Brain microvascular endothelial cell (primary cell): Measurements from ENCODE around the gene KRTAP5-6.
"Not testable (repeated sequence)": the region's sequence is repeated elsewhere in the genome, so short reads cannot be mapped to it uniquely, and the experiment has no call there.

ENCODE experiments used
- DNase-seq: peaks from one replicate; pipeline ENCODE4 v3.0.0-alpha.2; 2020
- H3K27ac ChIP-seq: fragments of 250-450 bp; sonication (Bioruptor Pico); 2 replicates; pipeline ENCODE4 v1.5.1; 2020; ENCODE audit warnings: mild to moderate bottlenecking, moderate library complexity
- H3K27me3 ChIP-seq: fragments of 250-450 bp; sonication (Bioruptor Pico); replicated peaks from 2 replicates; pipeline ENCODE4 v1.5.1; 2020; ENCODE audit warnings: mild to moderate bottlenecking
- H3K36me3 ChIP-seq: fragments of 250-450 bp; sonication (Bioruptor Pico); replicated peaks from 2 replicates; pipeline ENCODE4 v1.5.1; 2020; ENCODE audit warnings: mild to moderate bottlenecking
- H3K4me3 ChIP-seq: 2 replicates; pipeline ENCODE4 v1.5.1; 2011; ENCODE audit warnings: low read depth, mild to moderate bottlenecking, control low read depth, low read length, moderate library complexity
- in situ Hi-C: cut with HindIII; loops from 2 replicates; pipeline ENCODE4 v1.10.0; 2017; ENCODE audit warnings: low sequenced_read_pairs, low pct_ligation_motif_present
- TF ChIP-seq, protein P1 (sequence below): IDR thresholded peaks from 2 replicates; pipeline ENCODE4 v1.5.1; 2011; ENCODE audit warnings: low read depth, mild to moderate bottlenecking, moderate library complexity, low read length, control low read depth, inconsistent platforms; ENCODE audit errors: missing control alignments

KRTAP5-6 gene

DNA sequence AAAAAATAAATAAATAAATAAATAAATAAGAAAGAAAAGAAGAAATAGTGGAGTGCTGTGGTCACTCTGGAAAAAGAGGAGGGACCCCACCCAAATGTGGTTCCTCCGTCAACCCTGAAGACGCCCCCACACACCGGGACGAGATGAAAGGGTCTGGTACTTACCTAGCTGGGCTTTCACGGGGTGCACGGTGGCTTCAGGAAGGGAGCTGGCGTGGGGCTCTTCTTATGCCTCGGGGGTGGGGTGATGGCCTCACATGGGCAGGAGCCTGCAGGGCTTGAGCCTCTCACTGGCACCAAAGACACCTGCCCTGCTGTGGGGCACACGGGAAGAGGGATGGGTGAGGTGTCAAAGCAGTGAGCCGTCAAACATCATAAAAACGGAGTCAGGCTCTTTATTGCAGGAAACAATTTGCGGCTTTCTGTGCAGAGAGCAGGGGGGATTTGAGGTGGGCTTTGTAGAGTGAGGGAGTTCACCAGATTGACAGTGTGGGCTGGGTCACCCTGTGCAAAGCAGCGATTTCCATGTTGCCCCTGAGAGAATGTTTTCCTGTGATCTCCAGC lies 28.0 kb upstream of the KRTAP5-6 start:
- H3K36me3 ChIP-seq, result no peaks in the 10 kb centered on the region
- no peak for DNase-seq
- TF ChIP-seq, protein P1, sequence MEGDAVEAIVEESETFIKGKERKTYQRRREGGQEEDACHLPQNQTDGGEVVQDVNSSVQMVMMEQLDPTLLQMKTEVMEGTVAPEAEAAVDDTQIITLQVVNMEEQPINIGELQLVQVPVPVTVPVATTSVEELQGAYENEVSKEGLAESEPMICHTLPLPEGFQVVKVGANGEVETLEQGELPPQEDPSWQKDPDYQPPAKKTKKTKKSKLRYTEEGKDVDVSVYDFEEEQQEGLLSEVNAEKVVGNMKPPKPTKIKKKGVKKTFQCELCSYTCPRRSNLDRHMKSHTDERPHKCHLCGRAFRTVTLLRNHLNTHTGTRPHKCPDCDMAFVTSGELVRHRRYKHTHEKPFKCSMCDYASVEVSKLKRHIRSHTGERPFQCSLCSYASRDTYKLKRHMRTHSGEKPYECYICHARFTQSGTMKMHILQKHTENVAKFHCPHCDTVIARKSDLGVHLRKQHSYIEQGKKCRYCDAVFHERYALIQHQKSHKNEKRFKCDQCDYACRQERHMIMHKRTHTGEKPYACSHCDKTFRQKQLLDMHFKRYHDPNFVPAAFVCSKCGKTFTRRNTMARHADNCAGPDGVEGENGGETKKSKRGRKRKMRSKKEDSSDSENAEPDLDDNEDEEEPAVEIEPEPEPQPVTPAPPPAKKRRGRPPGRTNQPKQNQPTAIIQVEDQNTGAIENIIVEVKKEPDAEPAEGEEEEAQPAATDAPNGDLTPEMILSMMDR, result no peak
- in situ Hi-C loops, result no loop called here
- no peak overlapping the region for H3K27ac ChIP-seq
- H3K4me3 ChIP-seq, result no peak overlapping the region
- H3K27me3 ChIP-seq, result peaks cover 15% of the 10 kb centered on the region

DNA sequence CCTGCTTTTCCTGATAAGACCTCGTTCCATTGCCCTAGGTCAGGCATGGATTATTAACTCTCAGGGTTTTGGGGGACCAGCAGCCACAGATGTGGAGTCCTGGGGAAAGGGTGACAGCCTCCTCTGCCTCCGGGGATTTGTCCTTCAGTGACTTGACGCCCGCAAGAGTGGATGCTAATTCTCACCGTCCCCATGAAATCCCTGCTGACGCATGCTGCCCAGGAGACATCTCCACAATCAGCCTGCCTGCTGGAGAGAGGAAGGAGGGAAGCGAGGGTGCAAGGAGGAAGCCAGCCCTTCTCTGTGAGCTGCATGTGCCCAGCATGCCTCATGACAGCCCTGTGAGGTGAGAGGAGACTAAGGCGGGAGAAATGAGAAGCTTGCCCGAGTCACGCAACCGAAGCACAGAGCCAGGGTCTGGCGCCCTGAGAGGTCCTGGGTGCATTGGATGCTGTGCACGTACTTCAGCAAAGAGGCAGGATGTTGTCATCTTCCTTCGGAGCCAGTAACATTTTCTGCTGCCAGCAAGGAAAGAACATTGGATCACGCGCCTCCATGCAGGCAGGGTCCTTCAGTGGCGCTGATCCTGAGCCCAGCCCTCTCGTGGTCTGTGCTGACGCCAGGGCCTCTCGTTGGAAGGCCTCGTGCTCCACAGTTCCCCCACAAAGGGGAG lies 27.3 kb upstream of the KRTAP5-6 start:
- peaks cover 21% of the 10 kb centered on the region for H3K27me3 ChIP-seq

DNA sequence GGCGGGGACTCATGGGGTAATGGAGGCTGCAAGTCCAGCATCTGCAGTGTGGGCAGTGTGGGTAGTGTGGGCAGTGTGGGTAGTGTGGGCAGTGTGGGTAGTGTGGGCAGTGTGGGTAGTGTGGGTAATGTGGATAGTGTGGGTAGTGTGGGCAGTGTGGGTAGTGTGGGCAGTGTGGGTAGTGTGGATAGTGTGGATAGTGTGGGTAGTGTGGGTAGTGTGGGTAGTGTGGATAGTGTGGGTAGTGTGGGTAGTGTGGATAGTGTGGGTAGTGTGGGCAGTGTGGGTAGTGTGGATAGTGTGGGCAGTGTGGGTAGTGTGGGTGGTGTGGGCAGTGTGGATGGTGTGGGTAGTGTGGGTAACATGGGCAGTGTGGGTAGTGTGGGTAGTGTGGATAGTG lies 26.5 kb upstream of the KRTAP5-6 start:
- H3K27me3 ChIP-seq, result peaks cover 29% of the 10 kb centered on the region
- H3K36me3 ChIP-seq, DNase-seq, in situ Hi-C loops, H3K4me3 ChIP-seq, H3K27ac ChIP-seq: not testable (repeated sequence)

More for the DNA sequence above, 27.3 kb upstream of the KRTAP5-6 start:
- no peaks in the 10 kb centered on the region for H3K36me3 ChIP-seq
- no peak overlapping the region for H3K27ac ChIP-seq
- TF ChIP-seq, protein P1, result no peak
- no peak for DNase-seq
- no peak overlapping the region for H3K4me3 ChIP-seq
- in situ Hi-C loops, result no loop called here

DNA sequence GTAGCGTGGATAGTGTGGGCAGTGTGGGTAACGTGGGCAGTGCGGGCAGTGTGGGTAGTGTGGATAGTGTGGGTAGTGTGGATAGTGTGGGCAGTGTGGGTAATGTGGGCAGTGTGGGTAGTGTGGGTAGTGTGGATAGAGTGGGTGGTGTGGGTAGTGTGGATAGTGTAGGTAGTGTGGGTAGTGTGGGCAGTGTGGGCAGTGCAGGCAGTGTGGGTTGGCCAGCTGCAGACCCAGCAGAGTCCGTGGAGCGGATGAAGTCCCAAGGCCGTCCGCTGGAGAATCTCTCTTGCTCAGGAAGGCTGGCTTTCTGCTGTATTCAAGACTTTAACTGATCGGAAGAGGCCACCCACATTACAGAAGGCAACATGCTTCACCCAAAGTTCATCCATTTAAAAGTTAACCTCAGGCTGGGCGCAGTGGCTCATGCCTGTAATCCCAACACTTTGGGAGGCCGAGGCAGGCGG lies 26.1 kb upstream of the KRTAP5-6 start:
- TF ChIP-seq, protein P1, result no peak
- Histone ChIP-seq H3K4me3 (no peak overlapping the region), H3K27ac (no peak overlapping the region), H3K36me3 (no peaks in the 10 kb centered on the region), H3K27me3 (peaks cover 33% of the 10 kb centered on the region)
- in situ Hi-C loops, result no loop called here
- no peak for DNase-seq

DNA sequence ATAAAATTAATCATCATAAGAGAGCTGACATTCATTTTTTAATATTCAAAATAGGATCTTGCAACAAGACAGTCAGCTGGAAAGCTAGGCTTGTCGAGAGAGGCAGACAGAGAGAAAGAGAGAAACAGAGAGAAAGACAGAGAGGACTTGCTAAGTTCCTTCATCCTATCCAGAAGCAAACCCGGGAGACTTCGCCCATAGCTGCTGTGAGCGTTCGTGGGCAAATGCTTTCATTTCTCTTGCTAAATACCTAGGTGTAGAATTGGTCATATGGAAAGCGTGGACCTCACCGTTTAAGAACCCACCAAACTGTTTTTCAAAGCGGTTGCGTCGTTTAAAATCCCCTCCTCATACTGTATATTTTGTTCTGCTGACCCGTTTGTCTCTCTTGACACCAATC lies 25.3 kb upstream of the KRTAP5-6 start:
- H3K27me3 ChIP-seq, result peaks cover 33% of the 10 kb centered on the region
- in situ Hi-C loops, result no loop called here

DNA sequence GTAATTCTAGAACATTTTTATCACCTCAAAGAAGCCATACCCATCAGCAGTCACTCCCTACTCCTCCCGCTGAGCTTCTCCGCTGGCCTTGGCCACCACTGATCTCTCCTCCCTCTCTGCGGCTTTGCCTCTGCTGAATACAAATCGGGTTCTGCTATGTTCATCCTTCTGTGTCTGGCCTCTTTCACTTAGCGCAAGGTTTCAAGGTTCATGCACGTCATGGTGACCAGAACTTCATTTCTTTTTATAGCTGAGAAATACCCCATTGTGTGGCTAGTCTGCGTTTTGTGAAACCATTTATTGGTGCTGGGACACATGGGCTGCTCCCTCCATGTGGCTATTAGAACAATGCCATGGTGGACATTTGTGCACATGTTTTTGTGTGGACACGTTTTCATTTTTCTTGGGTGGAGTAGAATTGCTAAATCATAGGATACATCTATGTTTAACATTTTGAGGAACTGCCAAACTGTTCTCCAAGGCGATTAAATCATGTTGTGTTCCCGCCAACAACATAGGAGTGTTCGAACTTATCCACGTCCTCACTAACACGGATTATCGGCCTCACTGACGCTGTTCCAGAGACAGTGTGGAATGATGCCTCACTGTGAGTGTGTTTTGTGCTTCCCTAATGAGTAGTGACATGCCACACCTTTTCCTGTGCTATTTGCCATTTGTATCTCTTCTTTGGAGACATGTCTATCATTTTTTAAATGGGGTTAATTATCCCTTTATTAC lies 24.2 kb upstream of the KRTAP5-6 start:
- Histone ChIP-seq H3K36me3 (no peaks in the 10 kb centered on the region), H3K27me3 (peaks cover 33% of the 10 kb centered on the region), H3K4me3 (no peak overlapping the region), H3K27ac (no peak overlapping the region)
- in situ Hi-C loops, result no loop called here
- TF ChIP-seq, protein P1, result no peak
- DNase-seq, result no peak

More for the DNA sequence above, 25.3 kb upstream of the KRTAP5-6 start:
- DNase-seq, result no peak
- Histone ChIP-seq H3K36me3 (no peaks in the 10 kb centered on the region), H3K4me3 (no peak overlapping the region), H3K27ac (no peak overlapping the region)
- TF ChIP-seq, protein P1, result no peak
